Spleen (tissue), 11 donors: ENCODE measurements around the gene LRRK1. TPM values are rescaled to one million over a fixed set of nuclear protein-coding genes. Genes with fewer than 3 reads are reported as not detected.

Experiments used
- DNase-seq: peaks from one replicate; pipeline ENCODE4 v3.0.0-alpha.2; 2020
- H3K27ac ChIP-seq, 8 donors: fragments of 200-600 bp; sonication (generic) in 7 of 8; 1 replicate in 4 of 8; 2 replicates in 4 of 8; pipeline versions ENCODE4 v1.5.0 to v1.8.0; 2016 to 2021; ENCODE audit warnings: inconsistent platforms in 4 of 8, mild to moderate bottlenecking in 4 of 8, moderate library complexity in 1 of 8
- H3K27me3 ChIP-seq, 7 donors: fragments of 200-600 bp; sonication (generic) in 6 of 7; replicated peaks in 1 of 7; 1 replicate in 4 of 7; 2 replicates in 3 of 7; pipeline versions ENCODE4 v1.5.0 to v1.8.0; 2016 to 2021; ENCODE audit warnings: inconsistent platforms in 3 of 7, mild to moderate bottlenecking in 1 of 7
- H3K36me3 ChIP-seq, 6 donors: fragments of 200-600 bp; sonication (generic) in 5 of 6; 1 replicate in 4 of 6; 2 replicates in 2 of 6; pipeline versions ENCODE4 v1.5.0 to v1.8.0; 2016 to 2021; ENCODE audit warnings: inconsistent platforms in 2 of 6
- H3K4me1 ChIP-seq, 6 donors: fragments of 200-600 bp; sonication (generic) in 5 of 6; 1 replicate in 3 of 6; 2 replicates in 3 of 6; pipeline versions ENCODE4 v1.5.0 to v1.8.0; 2016 to 2021; ENCODE audit warnings: inconsistent platforms in 3 of 6
- H3K4me3 ChIP-seq, 8 donors: fragments of 200-600 bp; sonication (generic) in 7 of 8; 1 replicate in 4 of 8; 2 replicates in 4 of 8; pipeline versions ENCODE4 v1.5.0 to v1.8.0; 2016 to 2021; ENCODE audit warnings: inconsistent platforms in 4 of 8, mild to moderate bottlenecking in 4 of 8, moderate library complexity in 2 of 8
- H3K9me3 ChIP-seq, 8 donors: fragments of 200-600 bp; sonication (generic) in 7 of 8; 1 replicate in 4 of 8; 2 replicates in 4 of 8; pipeline versions ENCODE4 v1.5.0 to v1.8.0; 2016 to 2021; ENCODE audit warnings: inconsistent platforms in 4 of 8
- CTCF ChIP-seq, 11 experiments: fragments of 200-600 bp in 7 of 11; fragments of 450-650 bp in 4 of 11; sonication (generic) in 4 of 11; IDR thresholded peaks in 8 of 11; conservative IDR thresholded peaks in 3 of 11; 1 replicate in 7 of 11; 2 replicates in 4 of 11; pipeline versions ENCODE4 v1.4.0 to v1.8.0; 2016 to 2021; ENCODE audit warnings: antibody characterized with exemption in 11 of 11, inconsistent platforms in 4 of 11, mild to moderate bottlenecking in 1 of 11
- POLR2A ChIP-seq, 3 donors: fragments of 450-650 bp; IDR thresholded peaks; one replicate each; pipeline ENCODE4 v1.5.1; 2017; ENCODE audit warnings: antibody characterized with exemption in 3 of 3, mild to moderate bottlenecking in 1 of 3
- POLR2AphosphoS5 ChIP-seq, 3 donors: sonication (generic); formaldehyde crosslinking; IDR thresholded peaks; one replicate each; pipeline ENCODE4 v1.5.1; 2017; ENCODE audit warnings: antibody characterized with exemption in 3 of 3
- WGBS, 5 donors: extraction: QIAGEN DNeasy Blood & Tissue Kit in 3 of 5; methylation state at CpG; one replicate each; pipeline versions ENCODE4 v1.1.5 to v1.1.7; 2013 to 2018; 5-methylcytosine and 5-hydroxymethylcytosine counted together
- intact Hi-C: fragments of 100-400 bp; cut with DNase I; formaldehyde crosslinking; loops from one replicate; pipeline ENCODE4 v1.15.0; 2023; ENCODE audit warnings: low total_unique reads
- polyA plus RNA-seq, 3 donors: library from polyadenylated mRNA; stranded (reverse); fragments of 200-250 nt; gene quantifications; one replicate each; pipeline ENCODE4 v1.2.1, GENCODE V29; 2013
- total RNA-seq, 7 donors: library from RNA; depleted of rRNA in 3 of 7; stranded (reverse); fragments of >200 nt in 3 of 7; fragmentation: NEBNext Ultra II Directional in 4 of 7; extraction: Animal tissue kit (Norgen Biotek cat#: 25700) in 4 of 7; gene quantifications; one replicate each; pipeline versions ENCODE4 v1.1.0 to v1.2.1, GENCODE V29; 2016 to 2021
- donor health status: healthy with polysubstance abuse.
- donor health status: DM: no; HTN: no; CAD: no; lungs with moderate emphysema.
- donor health status: DM: no; HTN: no; CAD: no.
- donor health status: Bipolar disorder and iron deficiency.
- donor health status: healthy.
- donor health status: DM: no; HTN: no; CAD: no.
- donor health status: DM: yes; HTN: yes; CAD: no.

LRRK1 gene
- total and polyA plus RNA-seq, 10 donors: 12.0 to 60.2 (median 48.8) TPM

DNA sequence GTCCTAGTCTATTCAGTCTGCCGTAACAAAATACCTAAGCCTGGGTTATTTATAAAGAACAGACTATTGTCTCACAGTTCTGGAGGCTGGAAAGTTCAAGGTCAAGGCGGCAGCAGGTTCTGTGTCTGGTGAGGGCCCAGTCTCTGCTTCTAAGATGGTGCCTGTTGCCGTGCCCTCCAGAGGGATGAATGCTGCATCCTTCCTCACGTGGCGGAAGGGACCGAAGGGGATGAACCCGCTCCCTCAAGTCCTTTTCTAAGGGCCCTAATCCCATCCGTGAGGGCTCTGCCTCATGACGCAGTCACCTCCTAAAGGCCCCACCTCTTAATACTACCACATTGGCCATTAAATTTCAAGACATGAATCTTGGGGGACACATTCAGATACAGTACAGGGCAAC is 199.0 kb downstream of the LRRK1 start:
- peaks cover 0 to 9% (median 0%) of the 10 kb centered on the region in 7 donors for H3K27me3 ChIP-seq
- peaks cover 5 to 42% (median 34%) of the 10 kb centered on the region in 6 donors for H3K4me1 ChIP-seq
- WGBS, 5 donors: 93 to 98% (median 97%) methylated on average over 6 to 9 of the region's 9 CpGs
- intact Hi-C loops: no loop called here
- no peaks in the 10 kb centered on the region for H3K36me3 ChIP-seq
- H3K4me3 ChIP-seq: no peak overlapping the region
- H3K27ac ChIP-seq: no peak overlapping the region
- peak; percentile 51 for DNase-seq
- no peak for TF ChIP-seq POLR2AphosphoS5 (IDR thresholded peaks at IDR 0.05)
- TF ChIP-seq POLR2A (IDR thresholded peaks at IDR 0.05): no peak
- TF ChIP-seq CTCF (IDR thresholded peaks at IDR 0.05 in 8 of 11, conservative IDR thresholded peaks at IDR 0.05 in 3 of 11): no peak
- H3K9me3 ChIP-seq: no peaks in the 10 kb centered on the region

DNA sequence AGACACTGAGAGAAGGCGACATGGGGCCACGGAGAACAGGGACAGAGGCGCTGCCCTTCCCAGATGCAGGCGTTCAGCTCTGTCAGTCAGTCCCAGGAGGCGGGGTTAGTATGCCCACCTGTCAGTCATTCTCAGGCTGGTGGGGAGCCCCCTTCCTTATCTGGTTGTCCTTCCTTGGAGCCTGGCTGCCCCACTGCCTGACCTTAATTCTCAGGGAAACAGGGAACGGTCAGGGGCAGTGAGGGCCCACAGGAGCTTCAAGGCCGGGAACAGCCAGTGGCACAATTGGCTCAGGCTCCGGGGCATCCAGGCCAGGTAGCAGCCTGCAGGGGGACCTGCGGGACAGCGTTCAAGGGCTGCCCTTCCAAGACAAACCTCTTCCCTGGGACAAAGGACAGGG is 199.5 kb downstream of the LRRK1 start:
- Histone ChIP-seq H3K36me3 (no peaks in the 10 kb centered on the region), H3K4me1 (peaks cover 5 to 47% (median 38%) of the 10 kb centered on the region in 6 donors), H3K27me3 (peaks cover 0 to 9% (median 0%) of the 10 kb centered on the region in 7 donors), H3K4me3 (no peak overlapping the region), H3K27ac (no peak overlapping the region), H3K9me3 (no peaks in the 10 kb centered on the region)
- no peak for TF ChIP-seq POLR2AphosphoS5 (IDR thresholded peaks at IDR 0.05)
- TF ChIP-seq CTCF (IDR thresholded peaks at IDR 0.05 in 8 of 11, conservative IDR thresholded peaks at IDR 0.05 in 3 of 11): no peak
- no peak for TF ChIP-seq POLR2A (IDR thresholded peaks at IDR 0.05)
- peak; percentile 70 for DNase-seq
- 94 to 100% (median 96%) methylated on average over 8 to 10 of the region's 10 CpGs for WGBS, 5 donors
- intact Hi-C loops: no loop called here

DNA sequence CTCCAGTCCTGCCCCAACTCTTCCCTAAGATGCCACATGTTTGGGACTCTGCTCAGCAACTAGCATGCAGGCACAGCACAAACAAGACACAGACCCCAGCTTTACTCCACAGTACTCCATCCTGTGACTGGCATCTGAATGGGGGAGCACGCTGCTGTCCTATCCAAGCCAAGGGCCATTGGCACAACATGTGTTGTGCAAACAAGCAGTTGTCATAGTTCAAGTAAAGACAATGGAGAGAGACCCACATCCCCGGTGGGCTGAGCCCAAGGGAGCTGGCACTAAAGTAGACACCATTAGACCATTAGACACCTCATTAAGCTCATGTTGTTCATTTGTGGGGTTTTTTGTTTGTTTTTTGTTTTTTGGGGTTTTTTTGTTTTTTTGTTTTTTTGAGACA is 200.0 kb downstream of the LRRK1 start:
- 89 to 100% (median 96%) methylated on average over 2 of the region's 2 CpGs for WGBS, 5 donors
- Histone ChIP-seq H3K27me3 (peaks cover 0 to 7% (median 0%) of the 10 kb centered on the region in 7 donors), H3K4me1 (peaks cover 5 to 53% (median 44%) of the 10 kb centered on the region in 6 donors), H3K36me3 (no peaks in the 10 kb centered on the region), H3K27ac (no peak overlapping the region), H3K4me3 (no peak overlapping the region), H3K9me3 (no peaks in the 10 kb centered on the region)
- DNase-seq: peak; percentile 50
- TF ChIP-seq CTCF (IDR thresholded peaks at IDR 0.05 in 8 of 11, conservative IDR thresholded peaks at IDR 0.05 in 3 of 11): no peak
- no peak for TF ChIP-seq POLR2AphosphoS5 (IDR thresholded peaks at IDR 0.05)
- no peak for TF ChIP-seq POLR2A (IDR thresholded peaks at IDR 0.05)
- intact Hi-C loops: no loop called here

Other genes starting within 250 kb of the LRRK1 start
- gene ALDH1A3, start 39.5 kb upstream of the LRRK1 start, total RNA-seq: 10 to 100 TPM in 2 of 7 donors, 1 to 10 TPM in 4, under 1 TPM in 1; 0.94 to 22.3 (median 6.4) TPM
- gene ALDH1A3, start 39.5 kb upstream of the LRRK1 start, polyA plus RNA-seq: 1 to 10 TPM; 1.1 to 4.0 (median 1.4) TPM